ENCODE measurements around the gene PTPN9. TPM values are rescaled to one million over a fixed set of nuclear protein-coding genes. Genes with fewer than 3 reads are reported as not detected.

The PTPN9 gene
- total RNA-seq, 1 donor from 2014 or later, result 42.0 TPM

GRCh38 chr15:75578173-75578947 lies 755 bp downstream of the PTPN9 start:
- peaks cover 3% of the 10 kb centered on the region for H3K36me3 Mint-ChIP-seq (ENCODE audit: low read depth)
- H3K9me3 Mint-ChIP-seq, result no peaks in the 10 kb centered on the region
- no peaks in the 10 kb centered on the region for H3K27me3 Mint-ChIP-seq (ENCODE audit: low read depth)
- peak; percentile 22 for DNase-seq (ENCODE audit: low read depth, low spot score)
- peak overlapping the region; percentile 98 for H3K27ac Mint-ChIP-seq (ENCODE audit: unreplicated experiment)
- TF ChIP-seq CTCF (conservative IDR thresholded peaks at IDR 0.05), result no peak
- peak overlapping the region; percentile 99 for H3K4me3 Mint-ChIP-seq
- peaks cover 29% of the 10 kb centered on the region for H3K4me1 Mint-ChIP-seq

- peaks cover 35% of the 10 kb centered on the region for H3K4me1 Mint-ChIP-seq
- peak overlapping the region; percentile 99 for H3K4me3 Mint-ChIP-seq
- no peak for TF ChIP-seq CTCF (conservative IDR thresholded peaks at IDR 0.05)
- H3K36me3 Mint-ChIP-seq (ENCODE audit: low read depth), result peaks cover 3% of the 10 kb centered on the region
- H3K27me3 Mint-ChIP-seq (ENCODE audit: low read depth), result no peaks in the 10 kb centered on the region
- no peak for DNase-seq (ENCODE audit: low read depth, low spot score)
- H3K27ac Mint-ChIP-seq (ENCODE audit: unreplicated experiment), result peak overlapping the region; percentile 98
- no peaks in the 10 kb centered on the region for H3K9me3 Mint-ChIP-seq
Measured at GRCh38 chr15:75577401-75578172, 1.5 kb downstream of the PTPN9 start.

GRCh38 chr15:75573648-75574384 lies 5.3 kb downstream of the PTPN9 start:
- Mint-ChIP-seq H3K4me1 (peaks cover 28% of the 10 kb centered on the region), H3K9me3 (no peaks in the 10 kb centered on the region), H3K4me3 (peak overlapping the region; percentile 51), H3K27me3 (ENCODE audit: low read depth) (no peaks in the 10 kb centered on the region), H3K36me3 (ENCODE audit: low read depth) (peaks cover 5% of the 10 kb centered on the region), H3K27ac (ENCODE audit: unreplicated experiment) (no peak overlapping the region)
- no peak for TF ChIP-seq CTCF (conservative IDR thresholded peaks at IDR 0.05)
- DNase-seq (ENCODE audit: low read depth, low spot score), result no peak

- DNase-seq (ENCODE audit: low read depth, low spot score), result no peak
- Mint-ChIP-seq H3K27me3 (ENCODE audit: low read depth) (no peaks in the 10 kb centered on the region), H3K27ac (ENCODE audit: unreplicated experiment) (no peak overlapping the region), H3K4me3 (no peak overlapping the region), H3K36me3 (ENCODE audit: low read depth) (peaks cover 5% of the 10 kb centered on the region), H3K4me1 (peaks cover 15% of the 10 kb centered on the region), H3K9me3 (no peaks in the 10 kb centered on the region)
- TF ChIP-seq CTCF (conservative IDR thresholded peaks at IDR 0.05), result no peak
Measured at GRCh38 chr15:75570126-75570845, 8.8 kb downstream of the PTPN9 start.

All from neural crest cell (in vitro differentiated cells).